Measurements from ENCODE around the gene PGF. TPM values are rescaled to one million over a fixed set of nuclear protein-coding genes. Genes with fewer than 3 reads are reported as not detected.
A peak's percentile ranks its signal among the peaks of the same experiment; 100 is the strongest.
"Not testable (repeated sequence)": the region's sequence is repeated elsewhere in the genome, so short reads cannot be mapped to it uniquely, and the experiment has no call there.

PGF gene
- total RNA-seq (2014; rRNA removed; shearing (Covaris generic); ENCODE audit: low replicate concordance): 0.71 and 4.5 TPM in 2 replicates

DNA sequence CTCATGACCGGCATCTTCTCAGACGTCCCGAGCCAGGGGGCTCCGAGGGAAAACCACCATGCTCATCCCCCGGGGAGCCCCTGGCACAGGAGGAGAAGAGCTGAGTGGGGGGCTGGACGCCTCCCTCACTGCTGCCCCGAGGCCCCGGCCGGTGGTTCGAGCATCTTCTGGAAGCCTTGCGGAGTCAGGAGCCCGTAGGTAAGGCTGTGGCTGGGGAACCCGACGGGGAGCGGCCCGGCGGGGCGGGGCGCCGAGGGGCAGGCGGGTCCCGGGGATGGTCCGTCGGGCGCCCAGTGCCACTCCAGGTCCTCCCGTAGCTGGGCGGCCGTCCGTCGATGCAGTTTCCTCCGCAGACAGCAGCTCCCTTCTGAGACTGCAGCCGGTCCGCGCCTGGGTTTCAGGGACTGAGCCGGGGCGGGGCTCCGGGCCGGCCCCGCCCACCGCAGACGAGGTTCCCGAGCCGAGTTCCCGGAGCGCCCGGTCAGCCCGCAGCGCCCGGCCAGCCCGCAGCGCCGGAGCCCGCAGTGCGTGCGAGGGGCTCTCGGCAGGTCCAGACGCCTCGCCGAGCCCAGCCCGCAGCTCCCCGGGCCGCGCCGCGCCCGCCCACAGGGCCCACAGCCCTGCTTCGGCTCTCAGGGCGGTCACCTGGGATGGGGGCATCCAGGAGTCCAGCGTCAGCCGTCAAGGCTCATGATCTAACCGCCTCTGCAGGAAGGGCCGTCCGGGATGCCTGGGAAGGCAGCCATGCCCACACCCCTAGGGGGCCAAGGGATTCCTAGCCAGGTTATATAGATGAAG, at the start of gene PGF:
PGF (minus strand) TSS at position 369 of the 798 bp plus-strand sequence; CDS start at position 14, 355 bp downstream.
- peak; percentile 14 for DNase-seq (ENCODE audit: low read depth)

DNA sequence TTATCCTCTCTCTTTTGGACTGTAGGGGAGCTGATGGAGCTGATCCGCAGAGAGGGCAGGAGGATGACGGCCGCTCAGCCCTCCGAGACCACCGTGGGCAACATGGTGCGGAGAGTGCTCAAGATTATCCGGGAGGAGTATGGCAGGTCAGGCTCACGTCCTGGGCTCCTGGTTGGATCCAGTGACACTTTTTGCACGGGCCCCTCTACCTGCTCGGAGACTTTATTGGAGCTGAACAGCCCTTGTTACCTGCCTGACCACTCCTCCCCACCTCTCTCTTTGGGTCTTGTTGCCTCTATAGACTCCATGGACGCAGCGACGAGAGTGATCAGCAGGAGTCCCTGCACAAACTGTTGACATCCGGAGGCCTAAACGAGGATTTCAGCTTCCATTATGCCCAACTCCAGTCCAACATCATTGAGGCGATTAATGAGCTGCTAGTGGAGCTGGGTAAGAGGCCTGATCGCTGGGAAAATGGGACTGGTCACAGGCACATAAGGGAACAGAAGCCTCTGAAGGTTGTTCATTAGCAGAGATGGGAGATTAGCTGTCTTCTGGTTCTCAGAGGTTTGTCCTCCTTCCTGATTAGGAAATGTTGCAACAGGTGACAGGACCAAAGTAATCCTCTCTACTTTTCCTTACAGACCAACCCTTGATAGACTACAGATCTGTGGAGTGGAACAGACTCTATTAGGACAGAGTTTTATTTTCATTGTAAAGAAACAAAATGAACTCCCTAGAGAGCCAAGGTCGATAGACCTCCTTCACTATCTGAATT, 48.0 kb upstream of the PGF start:
- in situ Hi-C loops (cut with HindIII; ENCODE audit: low pct_unique_long_range_greater_than_20kb, low sequenced_read_pairs): no loop called here
- DNase-seq (ENCODE audit: low read depth): no peak

More for the DNA sequence above, at the start of gene PGF:
- in situ Hi-C loops (cut with HindIII; ENCODE audit: low pct_unique_long_range_greater_than_20kb, low sequenced_read_pairs): no loop called here

DNA sequence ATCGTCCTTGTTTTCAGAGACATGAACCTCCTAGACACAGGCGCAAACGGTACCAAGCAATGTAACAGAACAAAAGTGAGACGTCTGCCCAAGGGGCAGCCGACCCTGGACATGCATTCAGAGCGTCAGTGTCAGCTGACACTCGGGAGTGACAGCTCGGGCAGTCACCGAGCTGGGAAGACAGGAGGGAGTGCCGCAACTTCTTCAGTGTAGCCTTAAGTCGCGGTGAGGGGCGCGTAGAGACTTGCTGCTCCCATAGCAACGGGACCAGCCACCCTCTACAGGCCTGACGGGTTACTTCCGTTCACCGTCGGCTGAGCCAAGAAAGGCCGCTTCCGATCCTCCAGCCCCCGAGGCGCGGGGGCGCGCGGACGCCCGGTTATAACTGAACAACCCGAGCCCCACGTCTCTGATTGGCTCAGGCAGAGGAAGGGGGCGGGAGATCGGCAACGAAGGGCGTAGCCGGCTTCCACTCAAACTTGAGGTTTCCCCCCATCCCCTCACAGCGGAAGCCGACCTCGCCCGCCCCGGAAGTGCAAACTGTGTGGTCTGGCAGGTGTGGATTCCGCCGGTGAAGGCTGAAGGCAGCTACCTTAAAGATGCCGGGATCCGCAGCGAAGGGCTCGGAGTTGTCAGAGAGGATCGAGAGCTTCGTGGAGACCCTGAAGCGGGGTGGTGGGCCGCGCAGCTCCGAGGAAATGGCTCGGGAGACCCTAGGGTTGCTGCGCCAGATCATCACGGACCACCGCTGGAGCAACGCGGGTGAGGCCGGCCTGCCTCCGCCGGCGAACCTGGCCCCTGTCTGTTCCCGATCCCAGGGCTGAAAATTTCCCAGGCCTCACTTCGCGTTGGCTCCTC, 47.2 kb upstream of the PGF start, which contains the start of gene EIF2B2:
EIF2B2 (plus strand) TSS at position 530 of the 858 bp plus-strand sequence; CDS start at position 600, 70 bp downstream.
- DNase-seq (ENCODE audit: low read depth): peak; percentile 96
- in situ Hi-C loops (cut with HindIII; ENCODE audit: low pct_unique_long_range_greater_than_20kb, low sequenced_read_pairs): no loop called here

DNA sequence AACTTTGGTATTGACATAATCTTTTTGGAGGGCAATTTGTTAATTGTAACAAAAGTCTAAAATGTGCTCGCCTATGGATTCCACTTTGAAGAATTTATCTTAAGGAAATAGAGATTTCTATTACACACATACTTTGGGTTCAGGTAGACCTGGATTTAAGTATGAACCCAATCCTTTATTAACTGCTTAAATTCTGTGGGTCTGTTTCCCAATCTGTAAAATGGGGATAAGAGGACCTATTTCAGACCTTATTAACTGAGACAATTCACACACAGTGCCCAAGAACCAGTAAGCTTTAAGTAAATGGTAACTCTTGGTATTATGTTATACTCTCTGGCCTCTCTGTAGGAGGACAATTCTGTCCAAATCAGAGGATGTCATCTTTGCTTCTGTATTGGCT, 46.5 kb upstream of the PGF start:
- no peak for DNase-seq (ENCODE audit: low read depth)
- in situ Hi-C loops (cut with HindIII; ENCODE audit: low pct_unique_long_range_greater_than_20kb, low sequenced_read_pairs): no loop called here

DNA sequence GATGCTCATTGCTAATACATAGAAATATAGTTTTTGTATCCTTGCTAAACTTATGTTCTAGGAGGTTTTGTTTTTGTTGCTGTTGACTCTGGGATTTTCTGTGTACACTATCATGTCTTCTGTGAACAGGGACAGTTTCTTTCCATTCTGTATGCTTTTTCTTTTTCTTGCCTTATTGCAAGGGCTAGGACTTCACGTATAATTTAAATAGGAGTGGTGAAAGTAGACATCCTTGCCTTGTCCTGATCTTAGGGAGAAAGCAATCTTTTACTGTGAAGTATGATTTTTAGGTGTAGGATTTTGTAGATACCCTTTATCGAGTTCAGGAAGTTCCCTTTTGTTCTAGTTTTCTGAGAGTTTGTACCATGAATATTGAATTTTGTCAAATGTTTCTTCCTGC, 45.9 kb upstream of the PGF start:
- no peak for DNase-seq (ENCODE audit: low read depth)
- in situ Hi-C loops (cut with HindIII; ENCODE audit: low pct_unique_long_range_greater_than_20kb, low sequenced_read_pairs): no loop called here

DNA sequence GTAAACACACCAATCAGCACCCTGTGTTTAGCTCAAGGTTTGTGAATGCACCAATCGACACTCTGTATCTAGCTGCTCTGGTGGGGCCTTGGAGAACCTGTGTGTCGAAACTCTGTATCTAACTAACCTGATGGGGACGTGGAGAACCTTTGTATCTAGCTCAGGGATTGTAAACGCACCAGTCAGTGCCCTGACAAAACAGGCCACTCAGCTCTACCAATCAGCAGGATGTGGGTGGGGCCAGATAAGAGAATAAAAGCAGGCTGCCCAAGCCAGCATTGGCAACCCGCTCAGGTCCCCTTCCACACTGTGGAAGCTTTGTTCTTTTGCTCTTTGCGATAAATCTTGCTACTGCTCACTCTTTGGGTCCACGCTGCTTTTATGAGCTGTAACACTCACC, 40.4 kb upstream of the PGF start:
- in situ Hi-C loops (cut with HindIII; ENCODE audit: low pct_unique_long_range_greater_than_20kb, low sequenced_read_pairs): not testable (repeated sequence)

DNA sequence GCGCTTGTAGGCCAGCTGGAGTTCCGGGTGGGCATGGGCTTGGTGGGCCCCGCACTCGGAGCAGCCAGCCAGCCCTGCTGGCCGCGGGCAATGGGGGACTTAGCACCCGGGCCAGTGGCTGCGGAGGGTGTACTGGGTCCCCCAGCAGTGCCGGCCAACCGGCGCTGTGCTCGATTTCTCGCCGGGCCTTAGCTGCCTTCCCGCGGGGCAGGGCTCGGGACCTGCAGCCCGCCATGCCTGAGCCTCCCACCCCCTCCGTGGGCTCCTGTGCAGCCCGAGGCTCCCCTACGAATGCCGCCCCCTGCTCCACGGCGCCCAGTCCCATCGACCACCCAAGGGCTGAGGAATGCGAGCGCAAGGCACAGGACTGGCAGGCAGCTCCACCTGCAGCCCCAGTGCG, 38.8 kb upstream of the PGF start:
- in situ Hi-C loops (cut with HindIII; ENCODE audit: low pct_unique_long_range_greater_than_20kb, low sequenced_read_pairs); DNase-seq (ENCODE audit: low read depth): not testable (repeated sequence)

More for the DNA sequence above, 40.4 kb upstream of the PGF start:
- DNase-seq (ENCODE audit: low read depth): not testable (repeated sequence)

DNA sequence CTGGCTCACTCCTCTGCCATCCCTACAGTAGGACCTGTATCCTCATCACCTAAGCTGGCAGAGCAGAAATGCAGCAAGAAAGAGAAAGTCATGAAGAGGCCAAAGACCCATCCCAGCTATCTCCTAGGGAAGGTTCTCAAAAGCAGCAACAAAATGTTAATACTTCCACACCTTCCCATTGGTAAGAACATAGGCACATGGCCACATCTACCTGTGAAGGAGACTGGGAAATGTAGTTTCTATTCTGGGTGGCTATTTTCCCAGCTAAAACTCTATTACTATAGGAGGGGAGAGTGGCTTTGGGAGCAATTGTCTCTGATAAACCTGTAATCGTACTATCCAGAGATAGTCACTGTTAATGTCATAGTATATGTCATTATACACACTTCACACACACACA, 33.6 kb upstream of the PGF start:
- no peak for DNase-seq (ENCODE audit: low read depth)
- in situ Hi-C loops (cut with HindIII; ENCODE audit: low pct_unique_long_range_greater_than_20kb, low sequenced_read_pairs): no loop called here

DNA sequence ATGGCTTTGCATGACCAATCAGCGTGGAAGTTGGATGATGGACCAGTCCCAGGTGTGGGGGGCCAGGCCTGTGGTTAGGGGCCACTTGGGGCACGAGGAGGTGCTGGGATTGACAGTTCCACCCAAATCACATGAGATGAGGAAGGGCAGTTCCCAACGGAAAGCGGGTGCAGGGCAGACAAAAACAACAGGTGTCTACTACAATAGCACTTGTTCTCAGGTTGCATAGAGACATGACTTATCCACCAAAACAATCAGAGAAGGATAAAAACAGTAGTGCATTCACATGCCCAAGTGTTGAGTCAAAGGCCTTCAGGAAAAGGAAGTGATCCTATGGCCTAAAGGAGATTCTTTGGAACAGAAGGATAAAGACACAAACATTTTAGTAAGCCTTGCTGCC, 32.7 kb upstream of the PGF start:
- in situ Hi-C loops (cut with HindIII; ENCODE audit: low pct_unique_long_range_greater_than_20kb, low sequenced_read_pairs): no loop called here
- peak; percentile 63 for DNase-seq (ENCODE audit: low read depth)

DNA sequence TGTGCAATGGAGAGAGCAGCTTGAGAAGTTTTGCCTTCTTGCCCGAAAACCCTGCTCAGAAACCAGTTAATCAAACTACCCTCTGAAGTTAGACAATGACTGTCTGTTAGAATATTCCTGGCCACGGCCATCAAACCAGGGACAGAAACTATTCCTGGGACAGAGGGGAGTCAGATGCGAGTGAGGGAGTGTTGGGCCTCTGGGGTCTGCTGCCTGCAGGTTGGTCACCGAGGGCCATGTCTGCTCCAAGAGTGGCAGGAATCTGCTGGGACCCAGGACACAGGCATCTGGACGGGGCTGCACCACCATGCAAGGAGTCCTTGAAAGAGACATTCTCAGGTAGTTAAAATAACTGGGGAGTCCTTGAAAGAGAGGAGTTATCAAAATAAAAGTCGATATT, 30.4 kb upstream of the PGF start:
- in situ Hi-C loops (cut with HindIII; ENCODE audit: low pct_unique_long_range_greater_than_20kb, low sequenced_read_pairs): no loop called here

DNA sequence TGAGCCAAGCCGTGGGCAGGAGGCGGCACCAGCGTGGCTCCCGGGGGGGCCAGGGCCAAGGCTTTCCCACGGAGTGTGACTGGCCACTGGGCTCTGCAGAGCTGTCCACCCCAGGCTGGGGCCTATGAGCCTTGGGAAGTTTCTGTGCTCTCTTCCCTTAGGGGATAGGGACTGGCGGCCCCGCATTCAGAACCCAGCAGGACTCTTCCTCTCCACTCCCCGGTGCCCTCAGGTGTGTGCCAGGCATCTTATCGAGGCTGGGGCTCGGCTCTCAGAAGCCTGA, 29.6 kb upstream of the PGF start:
- DNase-seq (ENCODE audit: low read depth): no peak
- in situ Hi-C loops (cut with HindIII; ENCODE audit: low pct_unique_long_range_greater_than_20kb, low sequenced_read_pairs): no loop called here

More for the DNA sequence above, 30.4 kb upstream of the PGF start:
- DNase-seq (ENCODE audit: low read depth): no peak

DNA sequence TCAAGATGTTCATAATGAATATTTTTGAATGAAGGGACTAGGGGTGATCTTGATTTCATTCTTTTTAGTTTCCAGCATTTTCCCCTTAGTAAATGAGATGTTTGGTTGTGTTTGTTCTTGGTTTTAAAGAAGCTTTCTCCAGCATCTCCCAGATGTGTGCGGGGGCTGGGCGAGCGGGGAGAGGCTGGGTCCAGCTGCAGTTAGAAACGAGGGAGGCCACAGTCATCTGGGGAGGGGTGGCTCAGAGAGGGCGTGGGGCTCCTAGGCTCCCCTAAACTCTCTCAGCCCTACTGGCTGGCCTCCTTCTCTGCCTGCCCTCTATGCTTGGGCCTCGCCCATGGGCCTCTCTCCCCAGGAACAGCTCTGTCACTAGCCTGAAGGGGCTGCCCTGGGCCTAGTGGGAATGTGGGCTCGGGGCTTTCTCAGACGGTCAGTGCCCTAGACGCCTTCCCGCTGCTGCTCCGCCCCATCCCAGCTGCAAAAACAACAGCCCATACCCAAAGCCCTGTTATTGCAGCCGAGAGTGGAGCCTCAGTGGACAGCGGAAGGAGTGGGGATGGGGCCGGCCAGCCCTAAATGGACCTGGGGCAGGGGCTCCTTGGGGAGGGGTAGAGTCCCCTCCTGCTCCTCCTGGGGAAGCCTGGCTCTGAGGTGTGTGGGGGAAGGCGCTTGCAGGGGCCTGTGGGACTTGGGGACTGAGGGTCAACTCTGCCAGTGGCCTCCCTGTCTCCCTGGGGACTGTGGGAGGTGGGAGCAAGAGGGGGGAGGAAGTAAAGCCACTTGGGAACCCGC, 29.0 kb upstream of the PGF start:
- in situ Hi-C loops (cut with HindIII; ENCODE audit: low pct_unique_long_range_greater_than_20kb, low sequenced_read_pairs): no loop called here
- no peak for DNase-seq (ENCODE audit: low read depth)

DNA sequence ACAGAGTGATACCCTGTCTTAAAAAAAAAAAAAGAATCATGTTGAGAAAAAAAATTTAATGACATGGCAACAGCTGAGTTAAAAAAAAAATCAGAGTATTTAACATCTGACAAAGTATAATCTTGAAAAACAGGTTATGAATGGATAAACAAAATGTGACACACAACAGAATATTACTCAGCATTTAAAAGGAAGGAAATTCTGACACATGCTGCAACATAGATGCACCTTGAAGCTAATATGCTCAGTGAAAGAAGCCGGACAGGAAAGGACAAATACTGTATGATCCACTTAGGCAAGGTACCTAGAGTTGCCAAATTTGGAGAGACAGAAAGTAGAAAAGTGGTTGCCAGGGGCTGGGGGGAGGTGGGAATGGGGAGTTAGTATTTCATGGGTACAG, 27.9 kb upstream of the PGF start:
- in situ Hi-C loops (cut with HindIII; ENCODE audit: low pct_unique_long_range_greater_than_20kb, low sequenced_read_pairs): no loop called here
- no peak for DNase-seq (ENCODE audit: low read depth)

DNA sequence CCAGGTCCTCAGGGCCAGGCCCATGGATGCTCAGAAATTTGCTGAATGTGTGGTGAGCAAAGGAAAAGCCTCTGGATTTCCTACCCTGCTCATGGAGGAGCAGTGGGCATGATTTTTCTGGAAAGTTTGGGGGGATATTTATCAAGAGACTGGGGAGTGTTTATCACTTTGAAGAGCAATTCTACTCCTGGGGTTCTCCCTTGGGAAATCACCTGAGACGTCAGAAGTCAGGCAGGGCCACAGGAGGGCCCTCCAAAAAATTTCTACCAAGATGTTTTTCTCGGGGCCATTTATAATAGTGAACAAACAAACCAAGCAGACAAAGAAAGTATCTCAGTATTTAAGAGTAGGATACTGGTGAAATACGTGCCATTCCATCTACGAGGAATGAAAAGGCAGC, 27.3 kb upstream of the PGF start:
- in situ Hi-C loops (cut with HindIII; ENCODE audit: low pct_unique_long_range_greater_than_20kb, low sequenced_read_pairs): no loop called here
- DNase-seq (ENCODE audit: low read depth): no peak

DNA sequence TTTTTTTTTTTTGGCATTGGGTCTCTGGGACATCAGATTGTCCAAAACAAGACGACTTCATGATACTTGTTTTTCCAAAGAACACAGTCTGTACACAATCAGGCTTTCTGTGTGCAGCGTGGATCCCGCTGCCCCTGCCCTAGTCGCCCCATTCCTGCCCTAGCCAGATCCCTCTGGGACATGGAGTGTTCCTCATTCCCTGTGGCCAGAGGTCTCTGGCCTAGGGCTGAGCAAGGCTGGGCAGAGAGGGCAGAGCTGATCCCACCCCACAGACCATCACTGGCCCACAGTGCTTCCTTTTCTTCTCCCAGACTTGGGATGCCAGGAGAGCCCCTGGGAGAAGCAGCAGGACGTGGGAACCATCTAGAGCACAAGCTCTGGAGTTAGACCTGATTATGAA, 26.4 kb upstream of the PGF start:
- DNase-seq (ENCODE audit: low read depth): no peak
- in situ Hi-C loops (cut with HindIII; ENCODE audit: low pct_unique_long_range_greater_than_20kb, low sequenced_read_pairs): no loop called here

DNA sequence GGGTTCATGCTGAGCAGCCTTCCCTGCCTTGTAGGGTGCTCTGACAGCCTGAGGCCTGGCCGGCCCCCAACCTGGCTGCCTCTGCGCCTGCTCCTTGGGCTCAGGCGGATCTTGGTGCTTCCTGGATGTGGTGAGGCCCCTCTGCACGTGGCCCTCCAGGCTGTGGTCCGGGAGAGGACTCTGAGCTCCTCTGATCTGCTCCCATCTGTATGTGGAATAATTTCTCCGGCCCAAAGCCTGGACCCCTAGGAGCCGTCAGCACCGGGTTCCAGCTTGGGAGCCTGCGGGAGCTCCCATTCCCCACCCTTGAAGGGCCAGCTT, 26.0 kb upstream of the PGF start:
- in situ Hi-C loops (cut with HindIII; ENCODE audit: low pct_unique_long_range_greater_than_20kb, low sequenced_read_pairs): no loop called here

DNA sequence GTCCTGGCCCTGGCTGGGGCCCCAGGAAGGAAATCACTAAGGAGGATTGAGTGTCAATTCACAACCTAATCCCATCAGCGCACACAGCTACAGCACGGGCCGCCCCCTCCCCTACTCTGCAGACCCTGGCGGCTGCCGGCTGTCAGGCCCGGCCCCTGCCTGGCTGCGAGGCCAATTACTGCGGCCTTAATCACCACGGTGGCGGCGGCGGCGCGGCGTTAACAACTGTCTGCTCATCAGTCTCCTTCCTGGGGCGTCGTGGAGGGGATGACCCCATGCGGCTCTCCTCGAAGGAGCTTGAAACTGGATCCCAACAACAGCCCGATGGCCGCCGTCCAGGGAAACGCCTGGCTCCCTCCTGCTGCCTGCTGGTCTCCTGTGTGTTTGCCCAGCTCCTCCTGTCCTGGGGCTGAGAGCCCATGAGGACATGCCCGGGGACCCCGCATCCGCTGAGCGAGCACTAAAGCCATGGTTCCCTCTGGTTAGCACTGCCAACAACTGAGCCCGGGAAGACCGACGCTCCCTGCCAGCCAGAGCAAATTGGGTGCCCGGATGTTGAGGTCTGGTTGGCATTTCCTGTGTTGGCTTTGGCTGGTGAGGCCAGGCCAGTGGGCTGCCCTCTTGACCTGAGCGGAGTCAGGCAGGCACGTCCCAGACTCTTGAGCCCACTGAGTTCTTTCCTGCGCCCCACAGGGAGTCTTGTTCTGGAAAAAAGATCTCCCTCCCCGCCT, 25.5 kb upstream of the PGF start:
- in situ Hi-C loops (cut with HindIII; ENCODE audit: low pct_unique_long_range_greater_than_20kb, low sequenced_read_pairs): no loop called here
- no peak for DNase-seq (ENCODE audit: low read depth)

More for the DNA sequence above, 26.0 kb upstream of the PGF start:
- DNase-seq (ENCODE audit: low read depth): no peak

DNA sequence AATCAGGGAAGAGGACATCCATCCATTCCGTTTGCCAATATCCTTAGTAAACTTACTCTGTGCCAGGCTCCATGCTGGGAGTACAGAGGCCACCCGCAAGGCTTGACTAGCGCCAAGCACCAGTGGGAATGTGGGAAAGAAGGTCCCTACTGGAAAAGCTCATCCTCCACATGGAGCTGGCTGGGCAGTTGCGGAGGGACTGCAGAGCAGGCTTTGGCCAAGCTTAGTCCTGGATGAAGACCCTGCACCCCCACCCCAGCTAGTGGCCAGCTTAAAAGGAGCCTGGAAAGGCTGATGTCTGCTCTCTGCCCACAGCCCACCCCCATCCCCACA, 25.0 kb upstream of the PGF start:
- no peak for DNase-seq (ENCODE audit: low read depth)
- in situ Hi-C loops (cut with HindIII; ENCODE audit: low pct_unique_long_range_greater_than_20kb, low sequenced_read_pairs): no loop called here

Measured in Caki2 (cell line).